Activated CD8-positive, alpha-beta memory T cell treated with anti-CD3 and anti-CD28 coated beads, Interleukin-2, amount 50 U/mL, for 48 hours (primary cell): Measurements from ENCODE around the gene TRIM49C.
"Not testable (repeated sequence)": the region's sequence is repeated elsewhere in the genome, so short reads cannot be mapped to it uniquely, and the experiment has no call there.

ENCODE experiments used
- DNase-seq: peaks from one replicate; pipeline ENCODE4 v3.0.0-alpha.2; 2020

The TRIM49C gene, protein sequence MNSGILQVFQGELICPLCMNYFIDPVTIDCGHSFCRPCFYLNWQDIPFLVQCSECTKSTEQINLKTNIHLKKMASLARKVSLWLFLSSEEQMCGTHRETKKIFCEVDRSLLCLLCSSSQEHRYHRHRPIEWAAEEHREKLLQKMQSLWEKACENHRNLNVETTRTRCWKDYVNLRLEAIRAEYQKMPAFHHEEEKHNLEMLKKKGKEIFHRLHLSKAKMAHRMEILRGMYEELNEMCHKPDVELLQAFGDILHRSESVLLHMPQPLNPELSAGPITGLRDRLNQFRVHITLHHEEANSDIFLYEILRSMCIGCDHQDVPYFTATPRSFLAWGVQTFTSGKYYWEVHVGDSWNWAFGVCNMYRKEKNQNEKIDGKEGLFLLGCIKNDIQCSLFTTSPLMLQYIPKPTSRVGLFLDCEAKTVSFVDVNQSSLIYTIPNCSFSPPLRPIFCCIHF

DNA sequence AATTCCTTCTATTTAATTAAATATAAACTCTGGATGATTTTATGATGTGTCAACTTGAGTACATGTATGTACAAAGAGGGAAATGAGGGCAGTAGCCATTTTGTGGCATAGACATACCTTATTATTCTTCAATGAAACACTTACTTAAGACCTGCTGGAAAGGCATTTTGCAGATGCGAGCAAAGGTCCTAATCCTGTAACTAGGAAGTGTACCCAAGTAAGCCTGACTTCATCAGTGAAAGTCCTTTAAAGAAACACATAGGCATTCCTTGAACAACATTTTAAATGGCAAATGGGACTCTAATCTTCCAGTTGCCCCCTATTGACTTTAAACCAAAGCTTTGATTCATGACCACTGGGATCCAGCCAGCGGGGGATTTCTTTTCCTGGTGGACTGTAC, at the start of gene TRIM49C:
Gene TRIM49C, plus strand, starts transcription at position 301 of the 400 bp plus-strand sequence. CDS start 4,106 bp downstream, outside the sequence.
- DNase-seq, result not testable (repeated sequence)

DNA sequence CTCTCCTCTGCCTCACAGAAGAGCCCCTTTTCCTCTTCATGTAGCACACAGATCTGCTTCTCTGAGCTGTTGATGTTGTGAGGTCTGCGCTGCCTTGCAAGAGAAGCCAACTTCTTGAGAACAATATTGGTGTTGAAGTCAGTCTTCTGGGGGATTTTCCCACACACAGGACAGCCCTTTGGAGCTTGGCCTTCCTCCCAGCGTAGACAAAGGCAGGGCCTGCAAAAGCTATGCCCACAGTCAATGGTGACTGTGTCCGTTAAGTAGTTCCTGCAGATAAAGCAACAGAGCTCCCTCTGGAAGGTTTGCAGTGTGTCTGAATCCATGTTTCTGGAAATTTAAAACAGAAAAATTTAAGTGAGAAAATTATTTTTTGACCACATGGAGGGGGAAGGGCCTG, 6.7 kb upstream of the TRIM49C start:
- DNase-seq, result not testable (repeated sequence)

DNA sequence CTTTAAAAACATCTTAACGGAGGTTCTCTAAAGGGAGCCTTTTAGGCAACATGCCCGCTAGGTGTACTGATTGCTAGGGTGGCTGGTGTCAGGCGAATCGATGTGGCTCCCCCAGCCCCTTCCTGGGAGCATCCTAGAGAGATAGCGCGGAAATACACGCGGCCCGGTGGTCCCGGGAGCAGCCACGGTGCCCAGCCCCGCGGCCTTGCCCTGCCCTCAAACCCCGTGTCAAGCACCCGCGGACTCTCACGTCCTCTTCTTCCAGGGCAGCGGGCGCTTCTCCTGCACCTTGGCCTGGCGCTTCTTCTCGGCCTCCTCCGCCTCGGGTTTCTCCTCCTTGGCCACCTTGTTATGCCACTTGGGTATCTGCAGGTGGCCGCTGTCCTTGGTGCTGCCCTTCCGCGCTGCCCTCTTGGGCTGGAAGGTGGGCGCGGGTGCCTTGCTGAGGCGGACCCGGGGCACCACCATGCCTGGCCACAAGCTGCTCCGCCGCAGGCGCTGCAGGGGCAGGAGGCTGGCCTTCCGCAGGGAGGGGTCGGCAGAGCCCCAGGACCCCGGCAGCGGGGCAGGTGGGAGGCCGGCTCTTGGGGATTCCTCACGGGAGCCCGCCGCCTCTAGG, 20.8 kb downstream of the TRIM49C start:
- not testable (repeated sequence) for DNase-seq

DNA sequence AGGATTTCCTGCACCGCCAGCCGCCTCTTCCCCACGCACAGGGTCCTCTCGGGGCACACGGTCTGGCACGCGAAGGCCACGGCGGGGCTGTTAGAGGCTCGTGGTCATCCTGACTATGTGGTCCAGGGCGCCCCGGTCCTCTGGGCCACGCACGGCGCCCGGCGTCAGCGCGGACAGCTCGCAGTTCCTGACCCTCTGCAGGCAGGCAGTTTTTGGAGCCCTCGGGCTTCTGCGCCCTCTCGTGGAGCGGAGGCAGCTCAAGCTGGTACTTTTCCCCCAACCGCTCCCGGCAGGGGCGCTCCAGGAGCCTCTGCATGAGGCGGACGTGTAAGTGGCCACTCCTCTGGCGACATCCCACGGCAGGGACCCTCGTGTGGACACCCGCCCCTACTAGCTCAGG, 21.4 kb downstream of the TRIM49C start:
- not testable (repeated sequence) for DNase-seq

DNA sequence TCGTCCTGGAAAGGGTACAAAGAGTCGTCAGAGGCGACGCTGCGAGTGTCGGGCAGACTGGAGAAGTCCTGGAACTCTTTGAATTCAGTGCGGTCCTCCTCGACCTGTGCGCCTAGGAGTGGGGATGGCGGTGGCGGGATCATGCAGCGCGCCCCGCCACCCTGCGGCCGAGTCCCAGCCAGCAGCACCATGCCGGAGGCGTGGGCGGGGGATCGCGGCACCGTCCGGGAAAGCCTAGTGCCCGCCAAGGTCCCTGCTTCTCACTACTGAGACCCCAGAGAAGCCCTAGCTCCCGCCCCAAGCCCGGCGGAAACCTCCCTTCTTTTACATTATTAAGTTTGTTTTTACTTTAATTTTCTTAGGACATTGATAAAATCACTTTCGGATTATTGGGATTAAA, 22.6 kb downstream of the TRIM49C start:
- DNase-seq, result not testable (repeated sequence)

DNA sequence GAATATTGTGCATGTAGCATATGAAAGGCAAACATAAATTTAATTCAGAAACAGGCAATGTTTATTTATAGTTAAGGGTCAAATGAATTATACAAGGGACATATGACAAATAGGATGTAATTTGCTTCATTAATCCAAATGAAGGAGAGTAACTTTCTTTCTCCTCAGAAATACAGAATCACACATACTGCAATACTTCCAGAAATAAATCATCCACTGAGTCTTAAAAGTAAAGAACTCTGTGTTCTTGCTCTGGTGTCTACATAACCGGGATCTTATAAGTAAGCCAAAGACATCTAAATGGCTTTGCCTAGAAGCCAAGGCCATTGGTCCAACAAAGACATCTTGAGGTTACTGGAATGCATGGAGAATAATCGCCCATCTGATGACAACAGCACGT, 54.7 kb downstream of the TRIM49C start, which contains the start of gene UBTFL1:
Gene UBTFL1, plus strand, starts transcription at position 301 of the 400 bp plus-strand sequence. Its CDS starts 0 bp downstream, at position 301.
- DNase-seq, result not testable (repeated sequence)

DNA sequence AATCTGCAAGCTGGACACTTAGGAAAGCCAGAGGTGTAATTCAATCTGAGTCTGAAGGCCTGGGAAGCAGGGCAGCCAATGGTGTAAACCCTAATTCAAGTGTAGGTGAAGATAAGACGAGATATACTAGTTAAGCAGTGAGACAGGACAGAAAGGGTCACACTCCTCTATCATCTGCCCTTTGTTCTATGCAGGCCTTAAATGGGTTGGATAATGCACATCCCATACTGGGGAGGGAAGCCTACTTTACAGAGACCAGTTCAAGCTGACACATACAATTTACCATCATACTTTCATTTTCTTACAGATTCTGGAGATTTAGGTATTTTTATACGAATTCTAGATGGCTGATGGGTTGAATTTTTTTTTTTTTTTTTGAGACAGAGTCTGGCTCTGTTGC, 57.8 kb downstream of the TRIM49C start:
- DNase-seq, result not testable (repeated sequence)
